Fibroblast of skin of left quadriceps (primary cell): ENCODE measurements around the gene IGSF9B.

Experiments used
- DNase-seq, 2 experiments: peaks; one replicate each; pipeline ENCODE4 v3.0.0-alpha.2; 2013; ENCODE audit warnings: low read depth in 2 of 2

IGSF9B gene

GRCh38 chr11:133860151-133860550 is 96.6 kb downstream of the IGSF9B start:
- DNase-seq = no peak
